HG03469 (cell line): ENCODE results near the gene DGKI.
"Not testable (repeated sequence)": the region's sequence is repeated elsewhere in the genome, so short reads cannot be mapped to it uniquely, and the experiment has no call there.

Experiments used
- ATAC-seq: cut with Tn5 transposase; IDR thresholded peaks from one replicate; pipeline ENCODE4 v1.9.1; 2021; ENCODE audit warnings: mild to moderate bottlenecking, moderate library complexity, moderate number of reproducible peaks; ENCODE audit not compliant: unreplicated experiment

Gene DGKI

DNA sequence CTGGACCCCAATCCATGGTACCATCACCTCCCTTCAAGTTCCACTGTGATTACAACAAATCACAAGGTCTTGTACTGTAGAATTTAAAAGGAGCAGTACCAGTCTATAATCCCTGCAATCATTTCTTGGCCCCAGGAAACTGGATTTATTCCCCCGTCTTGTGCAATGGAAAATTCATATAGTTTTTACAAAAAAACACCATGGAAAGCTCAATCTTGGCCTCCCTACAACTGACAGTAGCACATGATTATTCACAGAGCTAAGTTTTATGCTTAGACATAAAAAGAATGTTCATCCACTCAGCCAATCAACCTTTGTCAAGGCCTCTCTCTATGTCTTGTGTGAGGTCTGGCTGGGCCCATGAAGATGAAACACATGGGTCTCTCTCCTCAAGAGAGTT is 10.2 kb downstream of the DGKI start:
- no peak for ATAC-seq

DNA sequence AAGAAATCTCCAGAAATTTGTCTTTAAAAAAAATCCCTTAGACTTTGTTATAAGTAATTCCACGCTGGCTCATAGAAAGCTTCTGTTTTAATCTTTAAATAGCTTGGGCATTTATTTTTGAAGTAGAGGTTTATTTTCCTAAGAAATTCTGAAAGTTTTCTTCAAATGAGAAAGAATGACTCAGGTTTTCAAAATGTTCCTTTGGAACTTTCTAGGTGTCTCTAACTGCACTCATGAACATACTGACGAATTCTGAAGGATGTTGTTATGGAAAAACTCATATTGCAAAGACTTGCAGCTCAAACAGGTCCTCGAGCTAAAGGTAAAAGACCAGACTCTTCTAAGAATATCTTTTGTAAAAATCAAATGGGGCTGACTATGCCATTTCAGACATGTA is 10.7 kb downstream of the DGKI start:
- ATAC-seq, result no peak

DNA sequence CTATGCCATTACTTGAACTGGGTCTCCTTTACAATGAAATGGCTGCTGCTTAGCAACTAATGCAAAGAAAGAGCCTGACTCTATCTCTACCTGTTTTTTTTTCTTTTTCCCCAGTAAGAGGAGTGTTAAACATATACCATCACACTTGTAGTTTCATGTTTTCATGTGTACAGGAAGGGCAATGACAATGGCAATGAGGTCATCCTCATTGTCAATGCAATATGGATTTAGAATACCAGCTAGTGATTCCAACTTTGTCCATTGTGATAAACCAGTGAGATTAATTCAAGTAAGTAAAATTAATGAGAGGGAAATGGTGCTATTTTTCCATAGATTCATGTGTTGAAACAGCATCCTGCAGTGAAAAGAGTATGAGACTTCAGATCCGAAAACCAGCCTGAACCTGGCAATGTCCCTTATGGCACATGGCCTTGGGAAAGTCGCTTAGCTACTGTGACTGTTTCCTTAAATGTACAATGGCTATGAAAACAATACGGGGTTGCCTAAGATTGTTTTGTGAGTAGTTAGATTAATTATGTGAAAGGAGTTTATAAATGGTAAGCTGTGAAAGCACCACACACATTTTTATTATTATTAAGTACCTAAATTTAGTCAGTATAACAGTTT is 11.2 kb downstream of the DGKI start:
- ATAC-seq, result no peak

DNA sequence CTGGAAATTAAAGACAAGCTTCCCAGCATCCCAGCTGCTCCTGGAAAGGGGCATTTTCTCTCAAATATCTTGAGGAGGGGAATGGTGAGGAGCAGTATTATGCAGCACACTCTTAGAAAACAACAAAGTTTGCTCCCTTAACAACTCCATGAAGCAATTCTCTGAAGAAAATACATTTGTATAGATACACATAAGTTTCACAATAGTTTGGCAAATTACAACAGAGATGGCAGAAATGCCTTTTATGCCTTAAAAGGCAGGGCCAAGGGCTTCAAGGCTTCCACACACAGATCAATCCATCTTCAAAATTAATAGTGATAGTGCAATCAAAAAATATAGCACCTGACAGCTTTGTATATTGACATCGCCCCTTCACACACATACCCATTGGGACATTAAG is 12.2 kb downstream of the DGKI start:
- no peak for ATAC-seq

DNA sequence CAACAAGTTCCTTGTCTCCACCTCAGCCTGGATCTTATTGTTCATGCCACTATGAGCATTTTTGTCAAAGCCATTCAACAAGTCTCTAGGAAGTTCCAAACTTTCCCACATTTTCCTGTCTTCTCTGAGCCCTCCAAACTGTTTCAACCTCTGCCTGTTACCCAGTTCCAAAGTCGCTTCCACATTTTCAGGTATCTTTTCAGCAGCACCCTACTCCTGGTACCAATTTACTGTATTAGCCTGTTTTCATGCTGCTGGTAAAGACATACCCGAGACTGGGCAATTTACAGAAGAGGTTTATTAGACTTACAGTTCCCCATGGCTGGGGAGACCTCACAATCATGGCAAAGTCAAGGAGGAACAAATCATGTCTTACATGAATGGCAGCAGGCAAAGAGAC is 13.8 kb downstream of the DGKI start:
- ATAC-seq, result not testable (repeated sequence)

DNA sequence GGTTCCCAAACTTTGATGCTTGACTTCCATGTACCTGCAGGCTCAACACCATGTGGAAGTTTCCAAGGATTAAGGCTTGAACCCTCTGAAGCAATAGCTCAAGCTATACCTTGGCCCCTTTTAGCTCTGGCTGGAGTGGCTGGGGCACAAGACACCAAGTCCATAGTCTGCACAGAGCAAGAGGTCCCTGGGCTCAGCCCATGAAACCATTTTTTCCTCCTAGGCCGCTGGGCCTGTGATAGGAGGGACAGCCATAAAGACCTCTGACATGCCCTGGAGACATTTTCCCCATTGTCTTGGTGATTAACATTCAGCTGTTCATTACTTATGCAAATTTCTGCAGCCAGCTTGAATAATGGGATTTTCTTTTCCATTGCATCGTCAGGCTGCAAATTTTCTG is 14.4 kb downstream of the DGKI start:
- no peak for ATAC-seq

DNA sequence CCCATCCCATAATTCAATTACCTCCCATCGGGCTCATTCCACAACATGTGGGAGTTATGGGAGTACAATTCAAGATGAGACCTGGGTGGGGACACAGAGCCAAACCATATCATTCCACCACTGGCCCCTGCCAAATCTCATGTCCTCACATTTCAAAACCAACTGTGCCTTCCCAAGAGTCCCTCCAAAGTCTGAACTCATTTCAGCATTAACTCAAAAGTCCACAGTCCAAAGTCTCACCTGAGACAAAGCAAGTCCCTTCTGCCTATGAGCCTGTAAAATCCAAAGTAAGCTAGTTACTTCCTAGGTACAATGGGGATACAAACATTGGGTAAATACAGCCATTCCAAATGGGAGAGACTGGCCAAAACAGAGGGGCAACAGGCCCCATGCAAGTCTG is 15.2 kb downstream of the DGKI start:
- ATAC-seq, result not testable (repeated sequence)

DNA sequence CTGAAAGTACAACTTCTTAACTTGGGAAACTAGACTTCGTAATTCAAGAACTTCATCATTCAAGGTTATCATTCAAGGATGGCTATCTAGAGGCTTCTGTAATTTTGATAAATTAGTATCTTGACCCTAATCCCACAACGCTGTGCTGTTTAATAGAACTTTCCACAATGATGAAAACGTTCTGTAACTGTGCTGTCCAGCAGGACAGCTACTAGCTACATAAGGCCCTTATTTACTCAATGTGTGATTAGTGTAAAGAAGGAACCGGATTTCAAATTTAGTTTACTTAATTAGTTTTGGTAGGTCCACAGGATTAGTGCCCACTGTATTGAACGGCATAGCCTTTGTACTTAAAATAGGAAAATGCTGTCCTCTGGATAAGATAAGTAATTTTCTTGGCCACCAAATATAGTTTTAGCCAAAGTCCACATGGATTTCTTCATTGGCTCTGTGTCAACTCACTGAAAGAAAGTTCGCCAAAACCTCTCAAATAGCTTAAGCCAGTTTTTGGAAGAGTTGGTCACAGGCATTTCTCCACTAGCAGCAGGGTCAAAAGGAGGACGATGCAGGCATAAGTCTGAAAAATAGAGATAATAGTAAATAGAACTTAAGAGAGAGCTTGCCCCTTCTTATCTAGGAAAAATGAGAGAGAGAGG is 17.3 kb downstream of the DGKI start:
- no peak for ATAC-seq

DNA sequence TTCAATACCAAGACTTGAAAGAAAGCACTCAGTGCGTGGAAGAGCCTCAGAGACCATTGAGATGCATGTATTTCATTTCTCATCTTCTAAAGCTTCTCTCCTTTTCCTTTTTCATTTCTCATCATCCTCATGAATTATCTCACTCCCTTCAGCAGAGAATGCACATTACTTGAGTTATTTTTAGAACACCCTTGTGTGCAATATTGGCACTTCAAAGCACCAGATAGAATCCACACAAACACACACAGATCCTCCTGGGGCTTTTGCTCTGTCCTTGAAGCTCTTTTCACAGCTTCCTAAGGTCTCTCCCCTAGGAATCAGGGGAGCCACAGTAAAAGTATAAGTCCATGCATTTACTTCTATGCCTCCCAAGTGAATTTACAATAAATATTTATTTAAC is 18.3 kb downstream of the DGKI start:
- no peak for ATAC-seq

DNA sequence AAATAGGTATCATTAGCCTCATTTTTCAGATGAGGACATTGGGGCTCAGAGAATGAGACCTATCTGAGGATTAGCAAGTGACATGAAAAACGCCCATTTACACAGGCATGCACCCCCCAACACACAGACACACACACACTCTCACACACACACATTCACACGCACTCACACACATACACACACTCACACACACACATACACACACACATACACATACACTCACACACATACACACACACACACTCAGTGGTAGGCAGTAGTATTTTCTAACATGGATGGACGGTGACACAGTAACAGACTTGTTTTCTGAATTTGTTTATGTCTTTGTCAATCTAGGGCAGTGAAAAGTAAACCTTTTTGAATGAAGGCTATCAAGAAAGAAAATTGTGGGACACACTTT is 21.3 kb downstream of the DGKI start:
- no peak for ATAC-seq

DNA sequence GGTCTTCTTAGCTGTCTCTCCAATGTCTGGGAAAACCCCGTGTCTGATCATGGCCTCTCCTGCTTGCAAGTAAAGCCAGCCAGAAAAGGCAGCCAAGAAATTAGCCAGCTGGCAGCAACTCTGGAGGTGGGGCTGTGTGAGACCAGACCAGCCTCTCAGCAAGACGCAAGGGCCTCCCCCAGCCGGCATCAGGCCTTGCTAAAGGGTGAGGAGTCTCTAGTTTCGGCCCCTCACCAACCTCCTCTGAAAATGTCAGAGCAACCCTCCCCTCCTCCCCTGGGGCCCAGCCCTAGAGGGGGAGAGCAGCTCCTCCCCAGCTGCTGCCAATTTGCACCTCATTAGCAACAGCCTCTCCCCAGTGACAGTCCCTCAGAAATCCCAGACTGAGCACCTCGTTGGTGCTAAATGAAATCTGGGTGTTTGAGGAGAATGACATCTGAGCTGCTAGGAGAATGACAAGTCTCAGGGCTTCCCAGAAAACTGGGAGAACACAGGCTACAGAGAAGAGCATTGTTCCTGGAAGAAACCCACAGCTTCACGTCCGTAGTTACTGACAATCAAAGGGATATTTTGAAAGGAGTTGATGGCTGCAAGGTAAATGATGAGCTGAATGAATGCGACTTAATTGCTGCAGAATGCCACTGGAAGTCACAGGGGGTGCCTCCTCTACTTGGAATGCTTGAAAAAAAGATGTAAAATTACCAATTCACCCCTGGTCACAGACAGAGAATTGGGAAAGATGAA is 25.9 kb downstream of the DGKI start:
- ATAC-seq, result peak; percentile 55

DNA sequence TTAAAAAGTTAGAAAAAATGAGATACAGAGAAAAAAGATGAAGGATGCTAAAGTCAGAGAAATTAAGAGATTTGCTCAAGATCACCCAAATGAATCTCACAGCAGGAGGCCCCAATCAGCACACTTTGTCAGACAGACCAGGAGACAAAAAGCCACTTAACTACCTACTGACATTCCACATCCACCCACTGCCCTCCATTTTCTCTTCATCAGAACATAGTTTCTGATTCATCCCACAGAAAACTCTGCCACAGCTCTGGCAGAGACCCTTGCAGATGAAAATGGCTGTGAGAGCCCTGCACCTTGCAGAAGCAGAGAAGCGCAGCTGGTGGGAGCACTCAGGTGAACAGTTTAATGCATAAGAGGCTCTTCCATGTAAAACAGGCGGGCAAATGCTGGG is 26.6 kb downstream of the DGKI start:
- ATAC-seq, result no peak

DNA sequence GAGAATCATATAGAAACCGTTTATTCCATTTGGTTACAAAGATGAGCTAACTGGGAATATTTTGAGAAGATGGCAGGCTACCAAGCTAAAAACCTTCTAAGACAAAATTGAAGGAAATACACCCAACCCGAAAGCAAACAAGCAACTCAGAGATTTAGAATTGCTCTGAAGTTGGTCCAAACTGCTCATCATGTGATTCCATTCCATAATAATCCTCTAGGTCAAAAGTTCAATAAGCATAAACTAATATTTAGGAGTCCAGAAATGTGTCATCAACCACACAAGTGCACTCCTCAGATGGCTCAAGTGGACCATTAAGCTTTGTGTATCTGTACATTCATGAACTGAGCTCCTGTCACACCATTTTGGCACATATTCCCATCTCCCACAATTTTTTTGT is 28.7 kb downstream of the DGKI start:
- ATAC-seq, result no peak

DNA sequence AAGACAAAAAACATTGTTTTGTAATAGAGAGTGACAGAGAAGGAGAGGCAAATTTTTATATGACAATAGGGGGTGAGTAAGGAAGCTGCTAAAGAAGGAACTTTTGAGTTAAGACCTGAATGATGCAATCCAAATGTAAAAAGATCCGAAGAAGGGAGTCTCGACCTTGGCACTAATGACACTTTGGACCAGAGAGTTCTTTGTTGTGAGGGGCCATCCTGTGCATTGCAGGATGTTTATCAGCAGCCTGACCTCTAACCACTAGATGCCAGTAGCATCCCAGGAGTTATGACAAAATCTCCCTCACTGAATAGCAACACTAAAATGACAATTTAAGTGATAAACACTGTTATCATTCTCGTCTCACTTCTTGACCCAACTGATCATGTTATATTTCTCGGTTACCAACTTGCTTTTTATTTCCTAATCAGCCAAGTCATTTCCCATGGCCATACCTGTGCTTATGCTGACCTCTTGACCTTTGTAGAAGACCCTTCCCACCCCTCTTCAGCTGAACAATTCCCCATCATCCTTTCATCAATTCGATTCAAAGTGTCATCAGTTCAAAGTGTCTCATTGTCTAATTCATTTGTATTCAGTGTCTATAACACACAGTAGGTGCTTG is 30.0 kb downstream of the DGKI start:
- no peak for ATAC-seq

DNA sequence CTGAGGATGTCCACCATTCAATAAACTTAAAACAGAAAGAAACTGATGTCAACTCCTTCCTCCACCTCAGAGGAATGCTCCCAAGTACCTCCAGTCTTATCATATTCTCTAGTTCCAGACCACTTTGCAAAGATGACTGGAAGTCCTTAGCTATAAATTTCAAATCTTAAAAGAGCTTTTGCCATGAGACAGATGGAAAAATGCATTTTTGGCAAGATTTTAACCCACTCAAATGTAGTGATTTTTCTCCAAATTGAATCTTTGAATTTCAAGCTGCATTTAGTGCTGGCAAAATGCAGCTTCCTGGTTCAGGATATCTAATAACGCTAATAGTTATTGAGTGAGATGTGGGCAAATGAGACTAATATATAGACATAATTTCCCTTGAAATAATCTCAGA is 33.2 kb downstream of the DGKI start:
- ATAC-seq, result no peak

DNA sequence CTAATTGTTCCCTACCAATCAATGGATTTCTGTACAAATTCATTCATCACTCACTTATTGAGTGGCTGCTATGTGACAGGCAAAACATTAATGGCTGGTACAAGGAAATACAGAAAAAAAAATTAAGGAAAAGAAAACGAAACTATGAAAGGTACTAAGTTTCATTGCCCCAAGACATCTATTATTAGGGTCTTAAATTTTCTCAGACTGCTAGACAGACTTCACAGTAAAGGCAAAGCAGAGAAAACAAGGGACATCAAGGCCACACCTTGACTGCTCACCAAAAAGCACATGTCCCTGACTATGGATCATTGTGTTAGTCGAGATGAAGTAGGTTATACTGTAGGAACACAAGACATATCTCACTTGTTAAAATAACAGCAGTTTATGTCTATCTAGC is 36.5 kb downstream of the DGKI start:
- no peak for ATAC-seq

DNA sequence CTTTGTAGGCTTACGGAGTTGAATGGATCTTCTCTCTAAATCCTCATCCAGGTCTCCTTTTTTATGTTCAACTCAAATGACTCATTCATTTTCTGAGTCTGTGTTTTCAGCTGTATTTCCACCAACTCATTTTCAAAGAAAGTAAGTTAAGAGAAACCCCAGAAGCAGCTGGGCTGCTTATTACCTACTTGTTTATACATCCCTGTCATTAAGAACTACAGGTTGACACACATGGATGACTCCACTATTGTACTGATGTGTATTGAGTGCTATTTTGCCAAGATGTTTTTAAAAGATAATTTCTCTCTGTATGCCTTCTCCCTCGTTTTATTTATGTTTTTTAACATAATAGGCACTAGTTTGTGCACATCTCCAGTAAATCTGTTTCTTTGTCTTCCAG is 41.9 kb downstream of the DGKI start:
- ATAC-seq, result no peak

DNA sequence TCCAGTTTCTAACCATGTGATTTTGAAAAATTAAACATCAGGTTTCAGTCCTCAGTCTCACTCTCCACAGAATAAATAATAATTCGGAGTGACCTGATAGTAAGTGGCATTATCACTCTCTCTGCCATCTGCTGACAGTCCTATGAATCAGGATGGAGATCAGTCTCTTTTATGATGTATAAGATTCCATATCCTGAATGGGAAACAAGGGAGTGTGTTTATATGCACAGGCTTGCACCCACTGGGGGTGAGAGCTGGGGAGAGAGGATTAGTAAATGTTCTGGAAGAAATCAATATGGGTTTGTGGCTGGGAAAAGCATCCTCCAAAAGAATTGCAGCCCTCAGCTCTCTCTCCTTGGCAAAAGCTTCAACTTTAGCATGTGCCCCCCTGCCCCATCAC is 45.3 kb downstream of the DGKI start:
- no peak for ATAC-seq

DNA sequence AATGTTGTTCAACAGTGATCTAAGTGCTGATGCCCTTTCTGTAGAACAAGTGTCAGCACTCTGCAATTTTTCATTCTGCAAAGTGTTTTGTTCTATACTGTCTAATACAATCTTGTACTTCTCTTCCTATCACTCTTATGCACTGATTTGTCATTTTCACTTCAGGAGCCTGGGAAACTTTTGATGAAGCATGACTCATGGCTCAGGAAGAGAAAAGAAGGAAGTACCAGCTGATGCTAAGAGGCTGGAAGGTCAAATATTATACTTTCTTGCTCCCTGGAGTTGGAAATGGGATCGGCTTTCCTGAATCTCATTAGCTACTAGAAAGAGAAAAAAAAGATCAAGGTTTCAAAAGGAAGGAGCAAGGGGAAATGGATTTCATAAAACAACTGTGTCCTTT is 45.8 kb downstream of the DGKI start:
- no peak for ATAC-seq

DNA sequence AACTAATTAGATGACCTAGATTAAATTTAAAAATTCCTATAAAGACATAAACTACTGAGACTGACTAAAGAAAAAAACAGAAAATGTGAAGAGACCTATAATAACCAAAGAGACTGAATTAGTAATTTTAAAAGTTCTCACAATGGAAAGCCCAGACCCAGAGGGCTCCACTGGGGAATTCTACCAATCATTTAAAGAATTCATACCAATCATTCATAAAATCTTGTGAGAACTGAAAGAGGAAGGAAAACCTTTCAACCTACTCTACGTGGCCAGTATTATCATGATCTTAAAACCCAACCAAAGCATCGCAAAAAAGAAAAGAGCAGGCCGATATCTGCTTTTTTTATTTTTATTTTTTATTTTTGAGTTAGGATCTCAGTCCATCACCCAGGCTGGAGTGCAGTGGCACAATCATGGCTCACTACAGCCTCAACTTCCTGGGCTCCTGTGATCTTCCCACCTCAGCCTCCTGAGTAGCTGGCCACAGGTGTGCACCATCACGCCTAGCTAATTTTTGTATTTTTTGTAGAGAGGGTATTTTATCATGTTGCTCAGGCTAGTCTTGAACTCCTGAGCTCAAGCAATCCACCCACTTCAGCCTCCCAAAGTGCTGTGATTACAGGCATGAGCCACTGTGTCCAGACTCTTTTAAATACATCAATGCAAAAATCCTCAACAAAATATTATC is 48.6 kb downstream of the DGKI start:
- ATAC-seq, result peak; percentile 98

DNA sequence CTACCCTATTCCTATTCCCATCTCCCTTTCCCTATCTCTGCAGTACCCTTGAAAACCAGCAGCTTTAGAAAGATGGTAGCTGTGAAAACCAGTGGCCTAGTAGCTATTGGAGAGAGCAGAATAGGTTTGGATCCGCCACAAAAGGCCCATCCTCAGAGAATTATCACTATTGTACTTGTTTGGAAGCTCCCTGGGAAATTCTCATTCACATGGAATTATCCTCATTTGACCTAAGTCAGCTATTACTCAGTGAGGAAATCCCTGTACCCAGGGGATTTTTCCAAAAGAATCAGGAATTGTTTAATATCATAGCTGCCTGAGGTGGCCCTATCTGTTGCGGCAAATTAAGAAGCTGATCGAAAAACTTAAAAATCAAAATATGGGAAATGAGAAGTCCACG is 51.6 kb downstream of the DGKI start:
- ATAC-seq, result no peak
